ENCODE measurements around the gene DSCAML1. TPM values are rescaled to one million over a fixed set of nuclear protein-coding genes. Genes with fewer than 3 reads are reported as not detected.
A peak's percentile ranks its signal among the peaks of the same experiment; 100 is the strongest.

Gene DSCAML1
- total RNA-seq, 1 donor from 2014 or later: 0.45 TPM

- DNase-seq (ENCODE audit: low spot score): peak; percentile 57
Measured at GRCh38 chr11:117588166-117588810, 208.7 kb downstream of the DSCAML1 start.

GRCh38 chr11:117587416-117587815 is 209.6 kb downstream of the DSCAML1 start:
- DNase-seq (ENCODE audit: low spot score): peak; percentile 64

GRCh38 chr11:117586392-117586791 is 210.6 kb downstream of the DSCAML1 start:
- peak; percentile 77 for DNase-seq (ENCODE audit: low spot score)

GRCh38 chr11:117585631-117586030 is 211.4 kb downstream of the DSCAML1 start:
- DNase-seq (ENCODE audit: low spot score): peak; percentile 81

GRCh38 chr11:117584056-117584830 is 212.8 kb downstream of the DSCAML1 start:
- peak; percentile 49 for DNase-seq (ENCODE audit: low spot score)

- peak; percentile 77 for DNase-seq (ENCODE audit: low spot score)
Measured at GRCh38 chr11:117583063-117583801, 213.8 kb downstream of the DSCAML1 start.

GRCh38 chr11:117582433-117582832 is 214.6 kb downstream of the DSCAML1 start:
- peak; percentile 49 for DNase-seq (ENCODE audit: low spot score)

- no peak for DNase-seq (ENCODE audit: low spot score)
Measured at GRCh38 chr11:117580866-117581265, 216.2 kb downstream of the DSCAML1 start.

- DNase-seq (ENCODE audit: low spot score): no peak
Measured at GRCh38 chr11:117579161-117579560, 217.9 kb downstream of the DSCAML1 start.

GRCh38 chr11:117575856-117576255 is 221.2 kb downstream of the DSCAML1 start:
- DNase-seq (ENCODE audit: low spot score): peak; percentile 53

- peak; percentile 77 for DNase-seq (ENCODE audit: low spot score)
Measured at GRCh38 chr11:117574551-117574950, 222.5 kb downstream of the DSCAML1 start.

- peak; percentile 60 for DNase-seq (ENCODE audit: low spot score)
Measured at GRCh38 chr11:117573326-117573725, 223.7 kb downstream of the DSCAML1 start.

- DNase-seq (ENCODE audit: low spot score): no peak
Measured at GRCh38 chr11:117572671-117573070, 224.3 kb downstream of the DSCAML1 start.

- peak; percentile 22 for DNase-seq (ENCODE audit: low spot score)
Measured at GRCh38 chr11:117572129-117572528, 224.9 kb downstream of the DSCAML1 start.

GRCh38 chr11:117570701-117571100 is 226.3 kb downstream of the DSCAML1 start:
- no peak for DNase-seq (ENCODE audit: low spot score)

GRCh38 chr11:117569911-117570310 is 227.1 kb downstream of the DSCAML1 start:
- no peak for DNase-seq (ENCODE audit: low spot score)

- no peak for DNase-seq (ENCODE audit: low spot score)
Measured at GRCh38 chr11:117565709-117566108, 231.3 kb downstream of the DSCAML1 start.

- no peak for DNase-seq (ENCODE audit: low spot score)
Measured at GRCh38 chr11:117564321-117564720, 232.7 kb downstream of the DSCAML1 start.

GRCh38 chr11:117563556-117563955 is 233.5 kb downstream of the DSCAML1 start:
- DNase-seq (ENCODE audit: low spot score): no peak

- DNase-seq (ENCODE audit: low spot score): no peak
Measured at GRCh38 chr11:117562136-117562535, 234.9 kb downstream of the DSCAML1 start.

GRCh38 chr11:117560780-117561530 is 236.1 kb downstream of the DSCAML1 start:
- DNase-seq (ENCODE audit: low spot score): no peak
